H9 (cell line): ENCODE data around the gene KRT40. TPM values are rescaled to one million over a fixed set of nuclear protein-coding genes. Genes with fewer than 3 reads are reported as not detected.

Experiments
- DNase-seq: peaks from one replicate; pipeline ENCODE4 v3.0.0-alpha.2; 2017
- H2AFZ ChIP-seq: one replicate; pipeline ENCODE4 v1.6.1; 2013; ENCODE audit warnings: mild to moderate bottlenecking, low read length, control low read depth, moderate library complexity
- H2AK5ac ChIP-seq: 2 replicates; pipeline ENCODE4 v1.6.1; 2013; ENCODE audit warnings: low read length, control low read depth, mixed read lengths; ENCODE audit not compliant: insufficient read length
- H2BK120ac ChIP-seq: one replicate; pipeline ENCODE4 v1.6.1; 2013; ENCODE audit warnings: low read depth, mild to moderate bottlenecking, low read length, control low read depth, inconsistent platforms; ENCODE audit not compliant: poor library complexity, severe bottlenecking
- H2BK12ac ChIP-seq: 2 replicates; pipeline ENCODE4 v1.6.1; 2013; ENCODE audit warnings: low read length, control low read depth, mixed read lengths, low read depth; ENCODE audit not compliant: insufficient read length
- H2BK15ac ChIP-seq: 2 replicates; pipeline ENCODE4 v1.6.1; 2013; ENCODE audit warnings: low read depth, low read length, control low read depth
- H2BK20ac ChIP-seq: one replicate; pipeline ENCODE4 v1.6.1; 2013; ENCODE audit warnings: low read depth, mild to moderate bottlenecking, low read length, control low read depth, inconsistent platforms; ENCODE audit not compliant: poor library complexity, severe bottlenecking
- H2BK5ac ChIP-seq: 2 replicates; pipeline ENCODE4 v1.6.1; 2013; ENCODE audit warnings: low read length, control low read depth, mixed read lengths; ENCODE audit not compliant: insufficient read length
- H3K14ac ChIP-seq: 2 replicates; pipeline ENCODE4 v1.6.1; 2013; ENCODE audit warnings: low read length, control low read depth; ENCODE audit not compliant: insufficient read depth
- H3K18ac ChIP-seq: 2 replicates; pipeline ENCODE4 v1.6.1; 2013; ENCODE audit warnings: low read depth, mild to moderate bottlenecking, mixed read lengths, low read length, control low read depth; ENCODE audit not compliant: insufficient read length
- H3K23ac ChIP-seq: 2 replicates; pipeline ENCODE4 v1.6.1; 2013; ENCODE audit warnings: low read length, control low read depth, mixed read lengths, low read depth; ENCODE audit not compliant: insufficient read length
- H3K23me2 ChIP-seq: 2 replicates; pipeline ENCODE4 v1.6.1; 2013; ENCODE audit warnings: low read depth, mild to moderate bottlenecking, mixed read lengths, low read length, control low read depth; ENCODE audit not compliant: insufficient read length, poor library complexity, severe bottlenecking
- H3K27ac ChIP-seq: 2 replicates; pipeline ENCODE4 v1.5.1; 2013; ENCODE audit warnings: low read length, control low read depth, mixed read lengths, low read depth; ENCODE audit not compliant: insufficient read length
- H3K27me3 ChIP-seq: 2 replicates; pipeline ENCODE4 v1.6.1; 2013; ENCODE audit warnings: low read length, control low read depth, inconsistent platforms; ENCODE audit not compliant: insufficient read depth
- H3K4ac ChIP-seq: 2 replicates; pipeline ENCODE4 v1.6.1; 2013; ENCODE audit warnings: low read depth, mild to moderate bottlenecking, control low read depth, inconsistent platforms, low read length, moderate library complexity
- H3K4me1 ChIP-seq: 2 replicates; pipeline ENCODE4 v1.6.1; 2013; ENCODE audit warnings: low read length, control low read depth, inconsistent platforms; ENCODE audit not compliant: insufficient read depth
- H3K4me2 ChIP-seq: 2 replicates; pipeline ENCODE4 v1.6.1; 2013; ENCODE audit warnings: low read length, control low read depth, mixed read lengths; ENCODE audit not compliant: insufficient read length, insufficient read depth
- H3K56ac ChIP-seq: 2 replicates; pipeline ENCODE4 v1.6.1; 2013; ENCODE audit warnings: low read depth, mild to moderate bottlenecking, mixed read lengths, low read length, control low read depth; ENCODE audit not compliant: insufficient read length
- H3K79me1 ChIP-seq: 2 replicates; pipeline ENCODE4 v1.6.1; 2013; ENCODE audit warnings: low read depth, mild to moderate bottlenecking, moderate library complexity, low read length, control low read depth, inconsistent platforms; ENCODE audit not compliant: insufficient read depth, poor library complexity, severe bottlenecking
- H3K79me2 ChIP-seq: 2 replicates; pipeline ENCODE4 v1.6.1; 2013; ENCODE audit warnings: low read length, control low read depth, inconsistent platforms; ENCODE audit not compliant: insufficient read depth
- H3K9ac ChIP-seq: 2 replicates; pipeline ENCODE4 v1.6.1; 2013; ENCODE audit warnings: low read length, control low read depth, mixed read lengths; ENCODE audit not compliant: insufficient read length; ENCODE audit errors: extremely low read depth
- H3K9me3 ChIP-seq: one replicate; pipeline ENCODE4 v1.6.1; 2013; ENCODE audit warnings: low read depth, low read length, inconsistent platforms; ENCODE audit not compliant: control insufficient read depth
- H3T11ph ChIP-seq: one replicate; pipeline ENCODE4 v1.6.1; 2013; ENCODE audit warnings: mild to moderate bottlenecking, low read length, control low read depth, inconsistent platforms
- H4K20me1 ChIP-seq: one replicate; pipeline ENCODE4 v1.6.1; 2013; ENCODE audit not compliant: control insufficient read depth, insufficient read length, insufficient read depth
- H4K5ac ChIP-seq: 2 replicates; pipeline ENCODE4 v1.6.1; 2013; ENCODE audit warnings: low read depth, mild to moderate bottlenecking, mixed read lengths, low read length, control low read depth; ENCODE audit not compliant: insufficient read length
- H4K8ac ChIP-seq: replicated peaks from 2 replicates; pipeline ENCODE4 v1.6.1; 2013; ENCODE audit warnings: low read length, control low read depth, mixed read lengths, low read depth; ENCODE audit not compliant: insufficient read length
- H4K91ac ChIP-seq: 2 replicates; pipeline ENCODE4 v1.6.1; 2013; ENCODE audit warnings: low read depth, mild to moderate bottlenecking, moderate library complexity, mixed read lengths, low read length, control low read depth; ENCODE audit not compliant: insufficient read length
- H3K27ac Mint-ChIP-seq, 3 experiments: 2 replicates in 2 of 3; 3 replicates in 1 of 3; pipeline ENCODE4 v1.8.0; 2020 to 2021; ENCODE audit warnings: mixed read lengths in 3 of 3, mild to moderate bottlenecking in 1 of 3, moderate library complexity in 1 of 3
- H3K27me3 Mint-ChIP-seq: 2 replicates; pipeline ENCODE4 v1.8.0; 2021; ENCODE audit warnings: low read depth, mild to moderate bottlenecking, moderate library complexity, mixed read lengths
- H3K36me3 Mint-ChIP-seq, 3 experiments: 2 replicates in 2 of 3; 3 replicates in 1 of 3; pipeline ENCODE4 v1.8.0; 2020 to 2021; ENCODE audit warnings: low read depth in 3 of 3, mixed read lengths in 3 of 3; ENCODE audit not compliant: insufficient read depth in 1 of 3
- H3K4me1 Mint-ChIP-seq, 2 experiments: 2 replicates each; pipeline ENCODE4 v1.8.0; 2020; ENCODE audit warnings: mixed read lengths in 2 of 2
- H3K4me3 Mint-ChIP-seq, 2 experiments: 2 replicates in 1 of 2; 3 replicates in 1 of 2; pipeline ENCODE4 v1.8.0; 2020 to 2021; ENCODE audit warnings: mild to moderate bottlenecking in 2 of 2, mixed read lengths in 2 of 2, moderate library complexity in 1 of 2
- H3K9me3 Mint-ChIP-seq, 2 experiments: 2 replicates in 1 of 2; 3 replicates in 1 of 2; pipeline ENCODE4 v1.8.0; 2020; ENCODE audit warnings: mild to moderate bottlenecking in 2 of 2, mixed read lengths in 2 of 2, moderate library complexity in 1 of 2
- CTCF ChIP-seq: fragments of 200-600 bp; sonication (generic); conservative IDR thresholded peaks from 3 replicates; pipeline ENCODE4 v1.8.0; 2021; ENCODE audit warnings: antibody characterized with exemption, mild to moderate bottlenecking
- WGBS: extraction: QIAGEN DNeasy Blood & Tissue Kit; methylation state at CpG from one replicate; pipeline ENCODE4 v1.1.7; 2013; ENCODE audit warnings: missing lambda C conversion rate, low lambda C conversion rate, mixed read lengths; ENCODE audit not compliant: insufficient read length; ENCODE audit errors: extremely low coverage; 5-methylcytosine and 5-hydroxymethylcytosine counted together
- total RNA-seq: library from RNA; stranded (reverse); gene quantifications from 2 replicates; pipeline ENCODE4 v1.2.1, GENCODE V29; 2021

Gene KRT40
- total RNA-seq, 1 experiment from 2014 or later, result not detected

DNA sequence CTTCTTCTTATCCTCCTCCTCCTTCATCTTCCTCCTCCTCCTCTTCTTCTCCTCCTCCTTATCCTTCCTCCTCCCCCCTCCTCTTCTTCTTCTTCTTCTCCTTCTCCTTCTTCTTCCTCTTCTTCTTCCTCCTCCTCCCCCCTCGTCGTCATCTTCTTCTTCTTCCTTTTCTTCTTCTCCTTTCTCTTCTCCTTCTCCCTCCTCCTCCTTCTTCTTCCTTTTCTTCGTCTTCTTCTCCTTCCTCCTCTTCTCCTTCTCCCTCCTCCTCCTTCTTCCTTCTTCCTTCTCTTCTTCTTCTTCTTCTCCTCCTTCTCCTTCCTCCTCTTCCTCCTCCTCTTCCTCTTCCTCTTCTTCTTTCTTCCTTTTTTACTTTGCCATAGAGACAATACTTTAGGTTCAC, 41.6 kb downstream of the KRT40 start:
- Histone ChIP-seq H3K23ac (no peak overlapping the region), H2AK5ac (no peak overlapping the region)
- H3K4me3 Mint-ChIP-seq, result no peak overlapping the region; a peak in 1 of 5 replicates

More for the DNA sequence above, 41.6 kb downstream of the KRT40 start:
- H2BK20ac ChIP-seq, result no peak overlapping the region
- no peaks in the 10 kb centered on the region for H4K20me1 ChIP-seq
- H4K5ac ChIP-seq, result no peak overlapping the region
- no peak overlapping the region for H3K18ac ChIP-seq
- H3K9ac ChIP-seq, result no peak overlapping the region
- no peak for DNase-seq
- H3K23me2 ChIP-seq, result peaks cover 3% of the 10 kb centered on the region
- no peaks in the 10 kb centered on the region for H3K4me1 ChIP-seq
- Mint-ChIP-seq H3K27me3 (no peaks in the 10 kb centered on the region; the same call in none of the 2 replicates), H3K4me1 (peaks cover 2 to 8% of the 10 kb centered on the region in 2 experiments; a peak in 3 of 4 replicates), H3K9me3 (peaks cover 0 to 4% of the 10 kb centered on the region in 2 experiments; a peak in 3 of 5 replicates), H3K27ac (no peak overlapping the region), H3K36me3 (no peaks in the 10 kb centered on the region)
- no peak overlapping the region for H2BK12ac ChIP-seq
- no peak for TF ChIP-seq CTCF
- H3K56ac ChIP-seq, result no peak overlapping the region
- no CpG with 5 or more reads among the region's 3 CpGs for WGBS
- no peaks in the 10 kb centered on the region for H3K79me2 ChIP-seq
- no peaks in the 10 kb centered on the region for H3K9me3 ChIP-seq
- H2BK120ac ChIP-seq, result no peak overlapping the region
- H3K14ac ChIP-seq, result no peak overlapping the region
- H3T11ph ChIP-seq, result no peak overlapping the region
- H2BK5ac ChIP-seq, result no peak overlapping the region
- H2BK15ac ChIP-seq, result no peak overlapping the region
- H4K91ac ChIP-seq, result no peak overlapping the region
- no peak overlapping the region for H4K8ac ChIP-seq
- H3K4ac ChIP-seq, result no peak overlapping the region
- no peak overlapping the region for H3K27ac ChIP-seq
- H3K27me3 ChIP-seq, result no peaks in the 10 kb centered on the region
- no peak overlapping the region for H2AFZ ChIP-seq
- no peak overlapping the region for H3K4me2 ChIP-seq
- H3K79me1 ChIP-seq, result no peaks in the 10 kb centered on the region
